Activated T-cell treated with anti-CD3 and anti-CD28 coated beads, Interleukin-2, amount 50 U/mL, for 72 hours (primary cell): Measurements from ENCODE around the gene TRIOBP. TPM values are rescaled to one million over a fixed set of nuclear protein-coding genes. Genes with fewer than 3 reads are reported as not detected.
"Not testable (repeated sequence)": the region's sequence is repeated elsewhere in the genome, so short reads cannot be mapped to it uniquely, and the experiment has no call there.

Experiments
- ATAC-seq, 2 donors: fragments of 150-1000 bp; cut with Tn5 transposase; replicated peaks in 1 of 2; 2 replicates each; pipeline ENCODE4 v1.10.0; 2021; ENCODE audit warnings: moderate library complexity in 2 of 2, mild to moderate bottlenecking in 1 of 2
- DNase-seq, 2 donors: peaks; one replicate each; pipeline ENCODE4 v3.0.0; 2021 to 2022; ENCODE audit warnings: mixed read lengths in 1 of 2
- H3K27ac Mint-ChIP-seq: one replicate; pipeline ENCODE4 v1.8.0; 2022; ENCODE audit warnings: mild to moderate bottlenecking, moderate library complexity, mixed read lengths
- H3K27me3 Mint-ChIP-seq: one replicate; pipeline ENCODE4 v1.8.0; 2022; ENCODE audit warnings: low read depth, mixed read lengths
- H3K36me3 Mint-ChIP-seq, 2 donors: one replicate each; pipeline ENCODE4 v1.8.0; 2022; ENCODE audit warnings: mixed read lengths in 2 of 2, mild to moderate bottlenecking in 1 of 2; ENCODE audit not compliant: insufficient read depth in 2 of 2
- H3K4me1 Mint-ChIP-seq: one replicate; pipeline ENCODE4 v1.8.0; 2022; ENCODE audit warnings: low read depth, mixed read lengths
- H3K4me3 Mint-ChIP-seq, 2 donors: one replicate each; pipeline ENCODE4 v1.8.0; 2022; ENCODE audit warnings: mild to moderate bottlenecking in 2 of 2, mixed read lengths in 2 of 2, moderate library complexity in 2 of 2
- H3K9me3 Mint-ChIP-seq, 2 donors: one replicate each; pipeline ENCODE4 v1.8.0; 2022; ENCODE audit warnings: mixed read lengths in 2 of 2
- total RNA-seq, 2 donors: library from RNA; stranded (reverse); gene quantifications; one replicate each; pipeline ENCODE4 v1.2.3, GENCODE V29; 2022

TRIOBP gene
- total RNA-seq, 2 donors from 2014 or later: 25.4 to 28.6 TPM

DNA sequence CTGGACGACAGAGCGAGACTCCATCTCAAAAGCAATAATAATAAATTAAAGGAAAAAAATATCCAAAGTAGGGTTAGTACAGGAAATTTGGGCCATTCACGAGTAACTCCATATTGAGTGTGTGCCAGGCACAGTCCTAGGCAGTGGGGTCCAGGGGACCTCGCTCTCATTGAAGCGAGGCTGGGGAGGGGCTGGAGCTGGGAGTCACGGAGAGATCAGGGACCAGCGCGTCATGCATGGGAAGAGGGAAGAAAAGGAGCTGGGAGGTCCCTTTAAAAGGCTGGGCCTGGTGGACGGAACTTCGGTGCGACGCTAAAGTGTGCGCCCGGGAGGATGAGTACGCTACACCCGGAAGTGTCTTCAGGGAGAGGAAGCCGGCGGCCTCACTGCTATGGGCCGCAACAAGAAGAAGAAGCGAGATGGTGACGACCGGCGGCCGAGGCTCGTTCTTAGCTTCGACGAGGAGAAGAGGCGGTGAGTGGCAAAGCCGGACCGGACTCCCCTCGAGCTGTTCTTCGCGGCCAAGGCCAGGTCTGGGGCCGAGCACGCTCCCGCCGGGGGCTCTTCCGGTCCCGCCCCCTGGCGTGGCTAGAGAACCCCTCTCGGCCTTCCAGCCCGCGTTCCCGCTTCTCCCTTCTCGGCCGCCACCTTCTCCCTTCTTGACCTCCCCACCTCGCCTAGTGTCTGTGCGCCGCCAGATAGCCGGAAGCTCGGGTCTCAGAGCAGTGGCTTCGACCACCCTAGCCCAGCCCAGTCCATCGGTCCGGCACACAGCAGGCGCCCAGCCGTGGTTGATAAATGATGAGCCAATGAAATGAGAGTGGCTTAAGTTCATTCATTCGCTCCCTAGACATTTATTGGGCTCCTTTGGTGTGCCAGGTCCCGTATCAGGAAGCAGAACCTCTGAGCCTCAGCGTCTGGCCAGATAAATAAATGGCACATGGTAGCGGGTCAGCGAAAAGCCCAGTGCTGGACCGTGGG is 10.6 kb upstream of the TRIOBP start, which contains the start of gene NOL12:
Gene NOL12 (plus strand): TSS at position 342 of the 981 bp plus-strand sequence. CDS start 50 bp downstream, at position 392.
- H3K4me1 Mint-ChIP-seq: peaks cover 33% of the 10 kb centered on the region
- no peaks in the 10 kb centered on the region for H3K27me3 Mint-ChIP-seq
- peak; percentile 82 to 83 for DNase-seq
- H3K4me3 Mint-ChIP-seq: peak within 1 kb of the TSS; percentile 98
- peaks cover 2 to 5% of the 10 kb centered on the region in 2 donors for H3K36me3 Mint-ChIP-seq
- peak; percentile 91 to 93 for ATAC-seq
- H3K27ac Mint-ChIP-seq: peak within 1 kb of the TSS; percentile 68
- H3K9me3 Mint-ChIP-seq: no peaks in the 10 kb centered on the region

DNA sequence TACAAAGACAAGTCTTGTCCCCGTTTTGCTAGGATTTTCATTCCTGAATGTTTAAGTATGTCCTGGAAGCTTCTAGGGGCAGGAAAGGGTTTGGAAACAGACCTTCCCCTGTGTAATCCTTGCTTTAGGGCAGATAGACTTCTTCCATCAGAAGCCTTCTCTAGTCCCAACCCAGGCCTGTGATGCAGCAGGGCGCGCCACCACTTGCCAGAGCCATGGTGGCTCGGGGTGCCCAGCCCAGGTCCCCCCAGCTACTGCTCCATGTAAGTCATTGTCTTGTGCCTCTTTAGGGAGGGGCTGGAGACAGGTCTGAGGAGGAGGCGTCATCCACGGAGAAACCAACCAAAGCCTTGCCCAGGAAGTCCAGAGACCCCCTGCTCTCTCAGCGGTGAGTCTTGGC is 6.4 kb upstream of the TRIOBP start:
- no peak overlapping the region for H3K4me3 Mint-ChIP-seq
- H3K27ac Mint-ChIP-seq: no peak overlapping the region
- no peak for ATAC-seq
- peaks cover 4 to 10% of the 10 kb centered on the region in 2 donors for H3K36me3 Mint-ChIP-seq
- no peaks in the 10 kb centered on the region for H3K27me3 Mint-ChIP-seq
- no peak for DNase-seq
- H3K9me3 Mint-ChIP-seq: no peaks in the 10 kb centered on the region
- peaks cover 28% of the 10 kb centered on the region for H3K4me1 Mint-ChIP-seq

DNA sequence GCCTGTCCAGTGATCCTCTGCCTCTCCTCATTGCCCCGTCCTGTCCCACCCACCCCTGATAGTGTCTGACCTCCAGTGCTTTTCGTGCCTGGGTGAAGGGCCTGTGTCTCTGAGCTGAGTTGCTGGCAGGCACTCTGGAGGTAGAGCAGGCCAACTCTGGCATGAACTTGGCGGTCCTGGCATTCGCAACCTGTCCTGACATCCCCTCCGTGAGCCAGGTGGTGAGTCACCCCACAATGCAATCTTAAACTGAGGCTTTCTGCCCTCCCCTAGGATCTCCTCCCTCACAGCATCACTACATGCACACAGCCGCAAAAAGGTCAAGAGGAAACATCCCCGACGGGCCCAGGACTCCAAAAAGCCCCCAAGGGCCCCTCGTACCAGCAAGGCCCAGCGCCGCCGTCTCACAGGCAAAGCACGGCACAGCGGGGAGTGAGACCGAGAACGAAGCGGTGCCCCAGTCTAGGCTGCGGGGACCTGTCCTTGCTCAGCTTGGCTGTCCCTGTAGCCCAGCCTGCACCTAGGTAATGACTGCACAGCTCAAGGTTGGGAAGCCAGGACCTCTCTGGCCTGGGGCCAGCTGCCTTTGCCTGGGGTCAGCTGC is 5.8 kb upstream of the TRIOBP start:
- peaks cover 4 to 10% of the 10 kb centered on the region in 2 donors for H3K36me3 Mint-ChIP-seq
- no peak for DNase-seq
- no peak for ATAC-seq
- no peak overlapping the region for H3K4me3 Mint-ChIP-seq
- H3K9me3 Mint-ChIP-seq: no peaks in the 10 kb centered on the region
- no peak overlapping the region for H3K27ac Mint-ChIP-seq
- H3K4me1 Mint-ChIP-seq: peaks cover 30% of the 10 kb centered on the region
- H3K27me3 Mint-ChIP-seq: no peaks in the 10 kb centered on the region

DNA sequence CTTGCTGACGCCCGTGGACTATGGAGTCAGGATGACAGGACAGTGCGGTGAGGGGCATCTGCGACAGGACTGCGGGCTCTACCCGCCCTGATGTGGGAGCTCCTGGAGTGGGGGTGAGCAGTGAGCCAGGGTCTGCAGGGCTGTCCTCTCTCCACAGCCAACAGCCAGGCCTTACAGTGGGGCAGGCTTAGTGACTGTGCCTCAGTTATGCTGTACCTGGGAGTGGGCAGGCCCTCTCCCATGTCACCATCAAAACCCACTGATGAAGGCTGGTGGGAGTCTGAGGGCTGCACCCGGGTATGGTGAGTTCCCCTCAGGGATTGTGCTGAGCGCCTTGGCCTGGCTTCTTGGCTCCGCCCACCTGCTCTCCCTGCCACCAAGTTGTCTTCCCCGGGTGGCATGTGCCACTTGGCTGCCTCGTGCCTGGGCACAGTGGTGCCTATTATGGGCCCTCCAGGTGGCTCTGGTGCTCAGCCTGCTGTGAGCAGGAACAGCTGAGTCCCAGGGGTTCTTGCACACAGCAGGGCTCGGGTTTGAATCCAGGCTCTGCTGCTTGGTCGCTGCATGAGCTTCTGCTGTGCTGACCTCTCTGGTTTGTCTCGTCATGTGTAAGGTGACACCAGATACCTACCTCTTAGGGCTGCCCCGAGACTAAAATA is 4.1 kb upstream of the TRIOBP start:
- no peak for ATAC-seq
- H3K36me3 Mint-ChIP-seq: peaks cover 2 to 10% of the 10 kb centered on the region in 2 donors
- peaks cover 28% of the 10 kb centered on the region for H3K4me1 Mint-ChIP-seq
- H3K27ac Mint-ChIP-seq: no peak overlapping the region
- no peaks in the 10 kb centered on the region for H3K27me3 Mint-ChIP-seq
- no peak for DNase-seq
- no peak overlapping the region for H3K4me3 Mint-ChIP-seq
- H3K9me3 Mint-ChIP-seq: no peaks in the 10 kb centered on the region

DNA sequence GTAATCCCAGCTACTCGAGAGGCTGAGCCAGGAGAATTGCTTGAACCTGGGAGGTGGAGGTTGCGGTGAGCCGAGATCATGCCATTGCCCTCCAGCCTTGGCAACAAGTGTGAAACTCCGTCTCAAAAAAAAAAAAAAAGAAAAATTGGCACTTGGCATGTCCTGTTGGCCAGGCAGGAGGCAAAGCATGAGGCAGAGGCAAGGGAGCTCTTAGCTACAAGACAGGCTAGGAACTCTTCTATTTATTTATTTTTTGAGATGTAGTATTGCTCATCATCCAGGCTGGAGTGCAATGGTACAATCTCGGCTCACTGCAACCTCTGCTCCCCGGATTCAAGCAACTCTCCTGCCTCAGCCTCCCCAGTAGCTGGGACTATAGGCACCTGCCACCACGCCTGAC is 2.7 kb upstream of the TRIOBP start:
- H3K4me1 Mint-ChIP-seq: peaks cover 18% of the 10 kb centered on the region
- not testable (repeated sequence) for H3K9me3 Mint-ChIP-seq, H3K27me3 Mint-ChIP-seq, DNase-seq, H3K36me3 Mint-ChIP-seq, H3K4me3 Mint-ChIP-seq, ATAC-seq, H3K27ac Mint-ChIP-seq

DNA sequence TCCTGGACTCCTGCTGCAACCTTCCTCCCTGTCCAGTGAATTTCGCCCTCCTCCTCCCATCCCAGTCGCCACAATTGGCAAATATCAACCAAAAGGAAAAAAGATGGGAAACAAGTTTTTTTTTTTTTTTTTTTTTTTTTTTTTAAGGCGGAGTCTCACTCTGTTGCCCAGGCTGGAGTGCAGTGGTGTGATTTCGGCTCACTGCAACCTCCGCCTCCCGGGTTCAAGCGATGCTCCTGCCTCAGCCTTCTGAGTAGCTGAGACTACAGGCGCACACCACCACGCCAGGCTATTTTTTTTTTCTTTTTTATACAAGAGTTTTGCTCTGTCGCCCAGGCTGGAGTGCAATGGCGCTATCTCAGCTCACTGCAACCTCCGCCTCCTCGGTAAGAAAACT is 590 bp upstream of the TRIOBP start:
- not testable (repeated sequence) for H3K36me3 Mint-ChIP-seq, DNase-seq, H3K27me3 Mint-ChIP-seq, H3K27ac Mint-ChIP-seq, ATAC-seq, H3K9me3 Mint-ChIP-seq
- H3K4me1 Mint-ChIP-seq: peaks cover 18% of the 10 kb centered on the region
- peak overlapping the region; percentile 67 to 85 for H3K4me3 Mint-ChIP-seq

DNA sequence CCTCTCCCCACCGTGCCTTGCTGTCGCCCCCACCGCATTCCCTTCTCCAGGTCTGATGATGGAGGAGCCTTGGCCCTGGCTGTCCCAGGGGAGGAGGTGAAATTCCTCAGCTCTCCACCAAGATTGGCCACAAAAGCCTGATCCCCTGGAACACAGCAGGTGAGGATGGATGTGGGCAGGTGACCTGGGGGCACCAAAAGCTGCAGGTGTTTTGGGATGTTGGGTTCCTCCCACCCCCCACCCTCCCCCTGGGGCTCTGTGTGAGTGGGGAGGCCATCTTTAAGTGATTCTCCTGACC is 639 bp downstream of the TRIOBP start:
- Mint-ChIP-seq H3K4me1 (peaks cover 18% of the 10 kb centered on the region), H3K27ac (no peak overlapping the region), H3K4me3 (no peak overlapping the region), H3K27me3 (no peaks in the 10 kb centered on the region), H3K9me3 (no peaks in the 10 kb centered on the region), H3K36me3 (peaks cover 2 to 5% of the 10 kb centered on the region in 2 donors)
- ATAC-seq (no peak), DNase-seq (no peak)

DNA sequence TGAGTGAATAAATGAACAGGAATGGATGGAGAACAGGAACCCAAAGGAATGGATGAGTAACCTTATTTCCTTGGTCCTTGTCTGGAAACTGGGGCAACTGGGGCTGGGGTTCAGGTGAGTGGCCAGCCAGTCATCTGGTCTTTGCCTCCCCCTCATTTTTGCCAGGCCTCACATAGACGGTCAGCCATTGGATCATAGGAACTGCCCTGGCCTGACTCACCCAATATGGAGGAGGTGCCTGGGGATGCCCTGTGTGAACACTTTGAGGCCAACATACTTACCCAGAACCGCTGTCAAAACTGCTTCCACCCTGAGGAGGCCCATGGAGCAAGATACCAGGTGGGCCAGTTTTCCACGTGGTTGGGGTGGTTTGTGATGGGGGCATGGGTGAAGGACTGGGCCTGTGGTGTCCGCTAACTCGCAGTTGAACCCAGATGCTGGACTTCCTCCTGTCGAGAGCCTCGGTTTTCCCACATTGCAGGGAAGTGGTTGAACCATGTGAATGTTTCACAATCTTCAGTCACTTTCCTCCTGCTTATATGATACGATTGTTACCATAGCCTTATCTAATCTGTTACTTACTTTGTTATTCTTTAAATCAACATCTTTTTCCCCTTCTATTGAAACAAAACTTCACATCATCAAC is 4.4 kb downstream of the TRIOBP start:
- no peak for ATAC-seq
- DNase-seq: no peak
- no peaks in the 10 kb centered on the region for H3K36me3 Mint-ChIP-seq
- no peak overlapping the region for H3K27ac Mint-ChIP-seq
- H3K9me3 Mint-ChIP-seq: no peaks in the 10 kb centered on the region
- H3K4me3 Mint-ChIP-seq: no peak overlapping the region
- H3K4me1 Mint-ChIP-seq: peaks cover 9% of the 10 kb centered on the region
- H3K27me3 Mint-ChIP-seq: no peaks in the 10 kb centered on the region

DNA sequence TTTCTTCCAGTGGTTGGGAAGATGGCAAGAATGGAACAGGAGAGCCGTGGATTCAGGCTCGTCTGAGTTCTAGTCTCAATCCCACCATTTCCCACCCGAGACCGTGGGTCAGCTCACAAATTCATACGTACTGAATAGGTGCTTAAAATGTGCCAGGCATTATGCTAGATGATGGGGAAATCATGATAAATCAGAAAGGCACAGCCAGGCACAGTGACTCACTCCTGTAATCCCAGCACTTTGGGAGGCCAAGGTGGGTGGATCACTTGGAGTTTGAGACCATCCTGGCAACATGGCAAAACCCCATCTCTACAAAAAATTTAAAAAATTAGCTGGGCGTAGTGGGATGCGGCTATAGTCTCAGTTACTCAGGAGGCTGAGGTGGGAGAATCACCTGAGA is 7.1 kb downstream of the TRIOBP start:
- H3K27me3 Mint-ChIP-seq: no peaks in the 10 kb centered on the region
- H3K36me3 Mint-ChIP-seq: no peaks in the 10 kb centered on the region
- ATAC-seq: no peak
- no peaks in the 10 kb centered on the region for H3K4me1 Mint-ChIP-seq
- H3K27ac Mint-ChIP-seq: no peak overlapping the region
- no peak for DNase-seq
- H3K4me3 Mint-ChIP-seq: no peak overlapping the region
- H3K9me3 Mint-ChIP-seq: no peaks in the 10 kb centered on the region

DNA sequence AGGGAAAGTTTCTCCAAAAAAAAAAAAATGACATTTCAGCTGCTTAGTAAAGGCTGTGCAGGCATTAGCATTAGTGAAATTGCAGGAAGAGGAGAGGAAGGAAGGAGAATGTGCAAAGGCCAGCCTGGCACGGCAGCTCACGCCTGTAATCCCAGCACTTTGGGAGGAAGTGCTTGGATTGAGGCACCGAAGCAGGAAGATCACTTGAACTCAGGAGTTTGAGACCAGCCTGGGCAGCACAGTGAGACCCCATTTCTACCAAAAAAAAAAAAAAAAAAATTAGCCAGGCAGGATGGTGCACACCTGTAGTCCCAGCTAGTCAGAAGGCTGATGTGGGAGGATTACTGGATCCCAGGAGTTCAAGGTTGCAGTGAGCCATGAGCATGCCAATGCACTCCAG is 7.8 kb downstream of the TRIOBP start:
- Mint-ChIP-seq H3K4me3 (no peak overlapping the region), H3K27ac (no peak overlapping the region), H3K36me3 (no peaks in the 10 kb centered on the region), H3K4me1 (no peaks in the 10 kb centered on the region), H3K9me3 (no peaks in the 10 kb centered on the region), H3K27me3 (no peaks in the 10 kb centered on the region)
- DNase-seq (no peak), ATAC-seq (no peak)

DNA sequence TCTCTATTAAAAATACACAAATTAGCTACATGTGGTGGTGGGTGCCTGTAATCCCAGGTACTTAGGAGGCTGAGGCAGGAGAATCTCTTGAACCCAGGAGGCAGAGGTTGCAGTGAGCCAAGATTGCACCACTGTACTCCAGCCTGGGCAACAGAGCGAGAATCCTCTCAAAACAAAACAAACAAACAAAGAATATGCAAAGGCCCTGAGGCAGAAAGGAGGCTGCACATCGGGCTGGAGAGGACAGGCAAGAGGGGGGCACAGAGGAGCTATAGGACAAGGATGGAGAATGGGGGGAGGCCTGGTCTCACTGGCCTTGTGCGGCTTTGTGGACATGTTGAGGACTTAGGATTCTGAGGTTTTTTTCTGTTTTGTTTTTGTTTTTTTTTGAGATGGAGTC is 8.4 kb downstream of the TRIOBP start:
- H3K4me1 Mint-ChIP-seq: no peaks in the 10 kb centered on the region
- DNase-seq: no peak
- H3K27me3 Mint-ChIP-seq: no peaks in the 10 kb centered on the region
- no peak for ATAC-seq
- no peaks in the 10 kb centered on the region for H3K9me3 Mint-ChIP-seq
- H3K27ac Mint-ChIP-seq: no peak overlapping the region
- H3K4me3 Mint-ChIP-seq: no peak overlapping the region
- H3K36me3 Mint-ChIP-seq: no peaks in the 10 kb centered on the region

DNA sequence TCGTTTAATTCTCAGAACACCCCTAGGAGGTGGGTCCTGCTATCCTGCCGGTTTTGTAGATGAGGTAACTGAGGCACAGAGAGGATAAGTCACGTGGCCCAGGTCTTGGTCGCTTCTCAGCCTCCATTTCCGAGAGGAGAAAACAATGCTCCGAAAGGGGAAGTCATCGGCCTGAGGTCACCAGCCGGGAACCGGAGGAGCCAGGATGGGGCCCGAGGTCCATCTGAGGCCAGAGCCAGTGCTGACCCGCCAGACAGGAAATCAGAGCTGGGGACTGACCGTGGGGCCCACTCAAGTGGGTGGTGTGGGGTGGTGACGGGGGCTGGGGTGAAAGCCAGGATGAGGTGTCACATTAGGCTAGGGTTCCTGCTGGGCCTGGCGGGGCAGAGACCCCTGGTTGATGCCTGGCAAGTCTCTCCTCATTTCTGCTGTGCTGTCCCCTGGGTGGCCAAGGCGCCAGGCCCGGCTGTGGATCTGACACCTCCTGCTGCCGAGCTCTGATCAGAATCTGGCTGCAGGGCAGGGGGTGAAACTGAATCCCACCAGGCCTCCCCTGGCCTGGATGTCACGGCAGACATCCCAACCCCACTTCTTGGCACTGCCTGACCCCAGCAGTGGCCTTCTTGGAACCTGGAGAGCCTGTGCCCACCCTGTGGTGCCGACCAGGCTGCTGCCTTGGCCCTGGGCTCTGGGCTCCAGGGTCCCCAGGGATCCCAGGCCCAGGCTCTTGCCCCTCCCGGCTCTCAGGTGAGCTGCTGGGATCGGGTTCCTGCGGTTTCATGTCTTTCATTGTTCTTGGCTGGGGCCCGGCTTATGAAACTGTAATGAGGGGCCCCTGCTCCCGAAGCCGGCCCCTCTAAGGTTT is 12.0 kb downstream of the TRIOBP start:
- Mint-ChIP-seq H3K36me3 (no peaks in the 10 kb centered on the region), H3K9me3 (no peaks in the 10 kb centered on the region), H3K4me3 (no peak overlapping the region), H3K27me3 (no peaks in the 10 kb centered on the region), H3K27ac (no peak overlapping the region), H3K4me1 (no peaks in the 10 kb centered on the region)
- DNase-seq (no peak), ATAC-seq (no peak)
